ENCODE measurements around the gene HIVEP3. TPM values are rescaled to one million over a fixed set of nuclear protein-coding genes. Genes with fewer than 3 reads are reported as not detected.

Gene HIVEP3
- total RNA-seq, 1 experiment from 2014 or later = 0.17 TPM

DNA sequence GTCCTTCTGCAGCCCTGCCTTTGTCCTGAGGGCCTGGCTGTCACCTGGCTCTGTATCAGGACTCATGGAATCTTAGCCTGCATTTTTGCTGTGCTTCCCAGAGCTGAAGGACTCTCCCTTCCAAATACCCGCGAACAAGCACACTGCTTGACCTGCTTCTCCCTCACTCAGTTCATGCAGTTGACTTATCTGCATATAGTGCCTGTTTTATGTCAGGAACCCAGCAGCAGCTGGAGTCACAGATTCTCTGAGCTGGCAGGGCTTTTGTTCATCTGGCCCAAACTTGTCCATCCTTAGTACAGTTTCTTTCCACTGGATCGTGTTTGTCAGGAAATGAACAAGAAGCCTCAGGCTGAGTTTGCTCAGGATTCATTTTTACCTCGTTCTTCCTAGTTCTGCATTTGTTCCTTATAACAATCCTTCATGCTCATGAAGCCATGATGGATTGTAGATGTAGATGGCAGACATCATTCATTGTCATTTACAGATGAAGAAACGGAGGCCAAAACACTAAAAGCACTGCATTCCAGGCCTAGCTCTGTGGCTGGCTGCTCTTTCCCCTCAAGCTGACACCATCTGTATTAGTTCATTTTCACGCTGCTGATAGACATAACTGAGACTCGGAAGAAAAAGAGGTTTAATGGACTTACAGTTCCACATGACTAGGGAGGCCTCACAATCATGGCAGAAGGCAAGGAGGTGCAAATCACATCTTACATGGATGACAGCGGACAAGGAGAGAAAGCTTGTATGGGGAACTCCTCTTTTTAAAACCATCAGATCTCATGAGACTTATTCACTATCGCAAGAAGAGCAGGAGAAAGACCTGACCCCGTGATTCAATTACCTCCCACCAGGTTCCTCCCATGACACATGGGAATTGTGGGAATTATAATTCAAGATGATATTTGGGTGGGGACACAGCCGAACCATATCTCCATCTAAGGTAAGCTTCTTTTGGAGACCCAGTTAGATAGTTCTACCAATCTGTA lies 150.9 kb downstream of the HIVEP3 start:
- DNase-seq (ENCODE audit: extremely low read depth, low read depth) = no peak

DNA sequence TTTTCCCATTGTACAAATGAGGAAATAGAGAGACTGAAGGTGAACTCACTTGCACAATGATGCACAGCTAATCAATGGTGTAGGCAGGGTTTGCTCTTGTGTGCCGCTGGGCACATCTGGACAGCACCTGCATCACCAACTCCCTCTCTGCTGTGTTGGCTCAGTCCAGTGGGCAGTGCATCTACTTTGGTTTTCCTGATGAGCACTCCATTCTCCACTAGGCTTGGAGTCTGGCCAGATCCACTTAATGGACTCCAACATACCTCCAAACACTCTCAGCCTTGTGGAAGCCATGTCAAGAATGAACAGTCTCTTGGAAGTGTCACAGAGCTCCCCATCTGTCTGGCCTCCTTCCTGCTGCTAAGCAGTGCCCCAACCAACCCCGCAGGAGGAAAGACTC lies 152.2 kb downstream of the HIVEP3 start:
- DNase-seq (ENCODE audit: extremely low read depth, low read depth) = no peak

DNA sequence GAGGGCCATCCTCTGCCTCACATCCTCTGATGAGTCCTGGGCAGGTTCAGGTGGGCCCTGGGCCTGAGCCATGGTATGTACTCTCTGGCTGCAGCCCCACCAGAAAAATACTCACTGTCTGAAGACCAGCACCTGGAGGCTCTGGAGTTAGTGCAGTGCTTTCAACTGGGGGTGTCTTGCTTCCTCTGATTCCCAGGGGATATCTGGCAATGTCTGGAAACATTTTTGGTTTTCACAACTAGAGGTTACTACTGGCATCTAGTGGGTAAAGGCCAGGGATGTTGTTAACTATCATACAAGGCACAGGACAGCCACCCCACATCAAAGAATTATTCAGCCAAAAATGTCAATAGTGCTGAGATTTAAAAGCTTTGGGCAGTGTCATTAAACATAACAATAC lies 152.7 kb downstream of the HIVEP3 start:
- DNase-seq (ENCODE audit: extremely low read depth, low read depth) = no peak

DNA sequence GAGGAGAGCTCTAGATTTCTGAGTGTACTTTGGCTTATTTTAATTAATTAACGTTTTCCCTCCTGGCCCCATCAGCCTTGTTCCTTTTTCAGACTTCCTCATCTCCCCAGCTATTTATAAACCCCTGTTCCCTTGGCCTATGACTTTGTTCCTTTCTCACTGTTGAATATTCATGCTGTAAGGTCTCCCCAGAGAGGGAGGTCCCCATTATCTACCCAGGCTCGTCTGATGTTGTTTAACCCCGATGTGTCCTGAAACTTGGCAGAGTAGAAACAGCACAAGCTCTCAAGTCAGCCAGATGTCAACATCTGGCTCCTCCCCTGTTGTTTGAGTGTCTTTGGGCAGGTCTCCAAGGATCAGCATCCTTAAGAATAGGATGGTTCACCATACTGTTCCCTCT lies 153.6 kb downstream of the HIVEP3 start:
- DNase-seq (ENCODE audit: extremely low read depth, low read depth) = no peak

DNA sequence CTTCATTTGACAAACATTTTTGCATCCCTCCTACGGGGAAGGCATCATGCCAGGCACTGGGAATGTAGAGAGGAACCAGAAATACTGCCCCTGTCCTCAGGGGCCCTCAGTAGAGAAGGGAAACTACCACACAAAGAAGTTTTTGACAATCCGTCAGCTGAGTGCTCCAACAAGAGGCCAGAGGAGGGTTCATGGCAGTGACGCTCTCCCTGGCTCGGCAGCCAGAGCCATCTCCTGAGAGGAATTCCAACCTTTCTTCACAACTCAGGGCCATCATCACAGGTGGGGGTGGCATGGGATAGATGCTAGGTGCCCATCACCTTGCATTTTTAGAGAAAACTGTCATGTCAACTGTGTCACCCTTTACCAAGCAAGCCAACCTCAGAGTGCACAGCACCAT lies 154.1 kb downstream of the HIVEP3 start:
- DNase-seq (ENCODE audit: extremely low read depth, low read depth) = no peak

DNA sequence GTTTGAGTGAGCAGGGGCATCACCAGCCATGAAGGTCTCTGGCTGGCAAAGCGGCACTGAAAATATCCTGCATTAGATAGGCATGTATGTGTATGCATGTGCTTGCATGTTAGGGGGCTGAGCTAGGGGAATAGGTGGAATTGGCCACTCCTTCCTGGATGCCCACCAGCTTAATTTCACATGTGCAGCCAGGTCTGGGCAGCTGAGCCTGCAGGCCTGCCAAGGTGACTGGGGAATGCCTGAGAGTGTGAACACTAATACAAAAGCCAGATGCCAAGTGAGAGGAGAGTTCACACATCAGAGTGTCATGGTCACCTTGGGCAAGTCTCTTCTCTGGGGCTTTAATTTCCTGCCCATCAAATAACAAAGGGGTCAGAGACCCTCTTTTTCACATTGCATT lies 155.9 kb downstream of the HIVEP3 start:
- DNase-seq (ENCODE audit: extremely low read depth, low read depth) = no peak

DNA sequence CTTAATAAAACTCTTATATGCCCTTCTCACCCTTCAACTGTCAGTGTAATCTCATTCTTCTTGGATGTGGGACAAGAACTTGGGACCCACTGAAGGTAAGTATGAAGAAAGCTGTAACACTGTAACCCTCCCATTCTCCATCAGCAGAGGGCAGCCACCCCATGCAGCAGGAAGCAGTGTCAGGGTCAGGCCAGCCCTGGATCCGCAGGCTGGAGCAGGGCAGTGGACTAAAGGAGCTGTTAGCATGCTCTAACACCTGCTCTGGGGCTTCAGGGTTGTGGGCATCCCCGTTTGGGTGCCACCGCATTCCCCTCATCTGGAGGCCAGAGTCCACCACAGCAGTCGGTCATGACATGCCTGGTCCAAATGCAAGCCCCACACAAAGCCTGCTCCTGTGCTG lies 156.5 kb downstream of the HIVEP3 start:
- DNase-seq (ENCODE audit: extremely low read depth, low read depth) = no peak

DNA sequence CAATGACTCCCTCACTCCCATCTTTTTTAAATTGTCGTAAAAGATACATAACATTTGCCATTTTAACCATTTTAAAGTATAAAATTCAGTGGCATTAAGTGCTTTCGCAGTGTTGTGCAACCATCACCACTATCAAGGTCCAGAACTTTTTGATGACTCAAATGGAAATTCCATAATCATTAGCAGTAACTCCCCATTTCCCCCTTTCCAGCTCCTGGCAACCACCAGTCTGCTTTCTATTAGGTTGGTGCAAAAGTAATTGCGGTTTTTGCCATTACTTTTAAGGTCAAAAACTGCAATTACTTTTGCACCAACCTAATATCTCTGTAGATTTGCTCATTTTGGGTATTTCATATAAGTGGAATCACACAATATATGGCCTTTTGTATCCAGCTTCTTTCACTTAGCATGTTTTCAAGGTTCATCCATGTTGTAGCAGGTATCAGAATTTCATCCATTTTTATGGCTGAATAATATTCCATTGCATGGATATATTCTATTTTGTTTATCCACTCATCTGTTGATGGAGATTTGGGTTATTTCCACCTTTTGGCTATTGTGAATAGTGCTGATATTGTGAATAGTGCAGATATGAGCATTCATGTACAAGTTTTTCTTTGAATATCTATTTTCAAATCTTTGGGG lies 159.7 kb downstream of the HIVEP3 start:
- no peak for DNase-seq (ENCODE audit: extremely low read depth, low read depth)

DNA sequence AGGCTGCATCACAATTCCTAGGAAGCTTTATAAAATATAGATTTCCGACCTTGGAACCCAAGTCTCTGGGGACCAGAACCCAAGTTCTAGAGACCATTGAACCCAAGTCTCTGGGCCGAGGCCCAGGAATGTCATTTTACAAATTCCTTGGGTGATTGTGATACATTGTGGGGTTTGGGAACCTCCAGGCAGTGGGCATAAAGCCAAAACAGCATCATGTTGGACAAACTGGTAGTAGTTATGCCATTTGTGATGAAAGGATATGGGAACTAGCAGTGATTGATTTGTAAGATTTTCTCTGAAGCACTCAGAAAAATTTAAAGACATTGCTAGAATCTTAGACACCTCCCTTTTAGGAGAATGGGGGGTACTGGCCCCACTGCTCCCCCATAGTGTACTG lies 160.2 kb downstream of the HIVEP3 start:
- no peak for DNase-seq (ENCODE audit: extremely low read depth, low read depth)

DNA sequence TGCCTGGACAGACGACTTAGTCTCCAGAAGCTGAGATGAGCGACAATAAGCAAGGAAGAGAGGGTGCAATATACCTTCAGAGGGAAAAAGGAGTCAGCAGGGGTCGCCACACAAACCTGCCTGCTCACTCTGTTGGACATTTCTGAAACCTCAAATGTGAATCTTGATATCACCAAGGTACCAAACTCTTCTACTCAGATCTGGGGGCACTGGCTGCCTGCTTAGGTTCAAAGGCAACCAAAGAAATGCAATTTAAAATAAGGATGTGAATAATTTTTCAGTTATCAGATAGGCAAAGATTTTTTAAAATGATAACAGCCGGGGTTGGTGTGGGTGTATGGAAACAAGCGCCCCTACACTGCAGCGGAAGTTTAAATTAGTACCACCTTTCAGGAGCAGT lies 164.2 kb downstream of the HIVEP3 start:
- DNase-seq (ENCODE audit: extremely low read depth, low read depth) = no peak

DNA sequence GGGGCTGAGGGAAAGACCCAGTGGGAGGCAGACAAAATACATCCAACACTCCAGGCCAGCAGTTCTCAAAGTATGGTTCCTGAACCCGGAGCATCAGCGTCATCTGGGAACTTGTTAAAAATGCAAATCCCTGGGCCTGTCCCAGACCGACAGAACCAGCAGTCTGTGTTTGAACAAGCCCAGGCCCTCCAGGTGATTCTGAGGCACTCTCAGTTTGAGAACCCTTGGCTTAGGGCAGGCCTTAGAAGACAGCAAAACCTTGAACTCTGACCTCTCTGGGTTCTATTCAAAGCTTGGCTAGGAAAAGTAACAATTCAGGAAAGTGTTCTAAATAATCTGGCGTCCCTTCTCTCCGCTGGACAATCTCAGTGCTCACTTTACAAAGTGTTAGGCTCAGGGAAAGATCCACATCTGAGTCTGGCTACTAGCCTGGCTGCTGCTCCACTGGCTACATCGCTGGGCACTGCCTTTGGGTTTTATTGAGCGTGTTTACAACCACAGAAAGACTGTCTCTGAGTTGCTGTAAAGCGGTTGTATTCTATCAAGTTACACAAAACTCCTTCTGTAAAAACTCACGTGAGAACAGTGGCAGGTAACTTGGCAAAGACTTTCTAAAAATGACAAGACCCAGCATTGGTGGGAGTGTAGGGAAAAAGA lies 166.1 kb downstream of the HIVEP3 start:
- DNase-seq (ENCODE audit: extremely low read depth, low read depth) = no peak

DNA sequence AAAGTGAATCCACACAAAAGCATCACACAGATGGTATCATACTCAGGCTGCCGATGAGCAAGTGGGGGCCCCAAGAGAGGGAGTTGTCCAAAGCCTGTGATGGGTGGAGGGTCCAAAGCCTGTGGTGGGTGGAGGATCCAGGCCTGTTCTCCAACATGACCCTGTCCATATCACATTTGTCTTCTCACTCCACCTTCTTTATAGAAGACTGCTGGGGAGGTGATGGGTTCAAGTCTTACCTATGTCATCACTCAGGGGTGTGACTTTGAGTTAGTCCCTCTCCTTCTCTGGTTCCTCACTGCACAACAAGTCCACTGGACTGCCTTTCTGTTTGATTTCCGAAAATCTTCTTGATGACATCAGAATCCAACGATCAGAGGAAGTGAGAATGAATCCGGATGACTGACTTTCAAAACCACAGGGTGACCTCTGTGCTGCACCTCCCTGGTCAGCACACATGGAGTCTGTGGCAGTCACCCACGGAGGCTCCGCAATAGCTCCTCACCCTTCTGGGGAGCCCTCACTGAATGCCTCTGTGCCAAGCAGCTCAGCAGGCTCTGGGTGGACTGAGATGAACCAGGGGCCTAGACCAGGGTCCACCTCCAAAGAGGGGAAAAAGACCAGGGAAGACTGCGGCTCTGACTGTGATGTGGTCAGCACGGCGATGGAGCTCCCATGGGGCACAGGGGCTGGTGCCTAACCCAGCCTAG lies 166.8 kb downstream of the HIVEP3 start:
- DNase-seq (ENCODE audit: extremely low read depth, low read depth) = no peak

DNA sequence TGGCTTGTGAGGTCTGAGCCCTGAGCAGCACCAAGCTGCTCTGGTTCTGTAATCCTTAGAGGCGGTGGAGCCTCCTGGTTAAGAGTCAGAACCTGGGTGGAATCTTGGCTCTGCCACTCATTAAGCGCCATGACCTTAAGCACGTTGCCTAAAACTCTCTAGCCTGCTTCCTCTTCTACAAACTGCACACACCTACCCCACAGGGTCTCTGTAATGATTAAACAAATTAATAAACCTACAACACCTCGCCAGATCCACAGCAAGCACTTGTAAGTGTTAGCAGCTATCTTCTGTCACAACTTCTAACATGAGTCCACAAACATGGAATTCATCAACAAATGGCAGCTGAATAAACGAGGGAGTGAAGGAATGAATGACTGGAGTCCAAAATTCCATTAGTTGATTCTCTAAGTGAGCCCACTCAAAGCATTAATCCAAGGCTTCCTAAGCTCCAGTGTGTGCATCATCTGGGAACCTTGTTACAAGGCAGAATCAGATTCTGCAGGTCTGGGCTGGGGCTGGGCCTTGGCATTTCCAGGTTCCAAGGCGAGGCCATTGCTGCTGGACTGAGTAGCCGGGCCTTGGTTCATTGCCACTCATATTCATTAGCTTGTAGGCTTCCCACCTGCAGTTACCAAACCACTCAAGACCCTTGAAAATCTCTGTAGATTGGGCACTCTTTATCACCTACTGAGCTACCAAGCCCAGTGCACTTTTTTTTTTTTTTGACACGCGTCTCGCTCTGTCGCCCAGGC lies 168.6 kb downstream of the HIVEP3 start:
- DNase-seq (ENCODE audit: extremely low read depth, low read depth) = no peak

DNA sequence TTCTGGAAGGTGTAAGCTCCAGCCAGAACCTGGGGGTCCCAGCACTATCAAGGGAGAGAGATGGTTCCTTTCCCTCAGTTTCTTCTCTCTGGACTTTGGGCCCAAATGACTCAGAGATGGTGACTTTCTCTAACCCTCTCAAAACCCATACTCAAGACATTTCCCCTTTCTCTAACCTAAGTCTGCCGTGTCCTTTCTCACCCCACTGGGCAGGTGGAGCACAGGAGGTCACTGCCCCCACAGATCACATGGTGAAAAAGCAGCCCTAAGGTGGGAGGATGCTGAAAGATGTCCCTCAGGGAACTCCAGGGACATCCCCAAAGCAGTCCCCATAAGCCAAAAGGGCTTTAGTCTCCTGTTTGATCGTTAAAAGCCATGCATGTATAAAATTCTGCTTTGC lies 173.7 kb downstream of the HIVEP3 start:
- DNase-seq (ENCODE audit: extremely low read depth, low read depth) = no peak

DNA sequence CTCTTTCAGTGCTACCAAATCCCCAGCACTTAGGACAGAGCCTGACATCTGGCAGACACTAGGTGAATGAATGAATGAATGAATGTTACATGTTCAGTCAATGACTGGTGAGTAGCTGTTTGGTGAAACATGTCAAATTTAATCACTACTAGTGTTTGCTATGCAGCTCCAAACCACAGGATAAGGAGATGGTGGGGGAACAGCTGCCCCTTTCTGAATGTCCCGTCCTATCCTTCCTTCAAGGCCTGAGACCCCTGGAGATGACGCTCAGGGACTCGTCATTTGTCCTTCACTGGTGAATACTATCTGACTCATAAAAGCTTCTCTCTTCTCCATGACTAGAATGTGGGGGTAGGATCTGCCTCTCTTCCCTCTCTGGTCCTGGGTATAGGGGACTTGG lies 175.4 kb downstream of the HIVEP3 start:
- DNase-seq (ENCODE audit: extremely low read depth, low read depth) = no peak

DNA sequence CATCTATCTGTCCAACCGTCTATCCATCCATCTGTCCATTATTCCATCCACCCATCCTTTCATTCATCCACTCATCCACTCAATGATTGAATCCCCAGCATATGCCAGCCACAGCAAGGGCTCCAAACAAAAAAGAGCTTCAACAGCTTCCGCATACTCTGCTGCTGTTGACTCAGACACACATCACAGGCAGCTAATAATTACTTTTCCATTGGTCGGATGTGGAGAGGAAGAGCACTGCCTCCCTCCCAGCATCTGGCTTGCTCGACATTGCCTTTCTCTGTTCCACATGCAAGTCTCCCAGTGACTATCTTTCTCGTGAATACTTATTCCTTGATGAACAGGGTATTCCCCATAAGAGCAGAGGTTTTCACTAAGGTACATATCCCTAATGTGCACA lies 176.5 kb downstream of the HIVEP3 start:
- DNase-seq (ENCODE audit: extremely low read depth, low read depth) = no peak

DNA sequence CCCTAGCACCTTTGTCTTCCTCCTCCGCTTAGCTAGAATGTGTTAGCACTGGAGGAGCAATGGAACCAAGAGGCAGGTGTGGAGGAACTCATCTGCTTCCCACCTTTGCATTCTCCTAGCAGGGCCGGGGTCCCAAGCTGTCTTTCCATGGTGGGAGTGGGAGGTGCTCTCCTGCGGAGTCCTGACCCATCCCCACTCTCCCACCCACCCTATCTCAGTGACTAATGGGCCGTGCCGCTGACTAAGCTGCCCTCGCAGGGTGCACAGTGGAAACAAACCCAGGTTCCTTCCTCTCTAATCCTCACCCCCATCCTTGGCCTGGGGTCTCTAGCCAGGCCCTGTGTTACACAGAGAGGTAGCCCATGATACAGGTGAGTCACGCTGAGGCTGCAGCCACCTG lies 177.5 kb downstream of the HIVEP3 start:
- DNase-seq (ENCODE audit: extremely low read depth, low read depth) = no peak

DNA sequence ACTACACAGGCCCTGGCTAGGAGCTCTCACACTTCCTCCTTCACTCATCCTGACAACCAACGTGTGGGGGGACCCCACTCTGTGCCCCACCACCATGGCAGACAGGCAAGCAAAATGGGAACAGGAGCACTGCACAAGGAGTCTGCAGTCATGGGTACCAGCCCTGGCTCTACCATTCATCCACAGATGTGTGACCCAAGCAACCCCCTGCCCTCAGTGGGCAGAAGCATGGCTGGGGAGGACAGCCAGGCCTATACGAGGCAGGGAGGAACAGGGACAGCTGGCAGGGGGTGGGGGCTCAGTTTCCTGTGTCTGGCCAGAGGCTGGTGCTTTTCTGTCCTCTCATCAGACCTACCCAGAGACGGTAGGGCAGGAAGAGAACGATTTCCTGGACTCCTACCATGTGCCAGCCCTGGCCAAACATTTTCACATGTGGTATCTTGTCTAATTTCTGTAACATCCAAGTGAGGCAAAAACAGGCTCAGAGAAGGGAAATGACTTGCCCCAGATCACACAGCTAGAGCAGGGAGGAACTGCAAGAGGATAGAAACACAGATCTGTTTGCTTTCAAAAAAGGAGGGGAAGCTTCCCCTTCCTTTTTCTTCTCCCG lies 178.0 kb downstream of the HIVEP3 start:
- no peak for DNase-seq (ENCODE audit: extremely low read depth, low read depth)

DNA sequence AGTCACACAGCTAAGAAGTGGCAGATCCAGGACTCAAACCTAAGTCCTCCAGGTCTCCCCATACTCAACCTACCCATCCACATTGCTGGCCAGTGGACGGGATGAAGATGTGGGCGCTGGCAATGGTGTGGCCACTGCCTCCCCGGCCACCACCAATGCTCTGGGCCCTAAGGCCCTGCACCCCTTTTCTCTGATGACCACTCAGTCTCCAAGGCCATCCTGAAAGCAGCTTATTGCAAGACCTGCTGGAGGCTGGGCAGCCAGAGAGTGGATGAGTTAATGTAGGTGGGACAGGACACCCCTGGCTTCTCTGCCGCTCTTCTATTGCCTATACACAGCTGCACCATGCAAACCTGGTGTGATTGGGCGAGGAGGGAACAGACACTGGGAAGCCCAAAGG lies 178.7 kb downstream of the HIVEP3 start:
- no peak for DNase-seq (ENCODE audit: extremely low read depth, low read depth)

Data from NCI-H460 (cell line).